Left ventricle myocardium inferior (tissue), 1 donor: ENCODE results near the gene DYDC2. TPM values are rescaled to one million over a fixed set of nuclear protein-coding genes. Genes with fewer than 3 reads are reported as not detected.

Experiments
- DNase-seq: peaks from one replicate; pipeline ENCODE4 v3.0.0-alpha.2; 2020
- H3K27ac ChIP-seq: fragments of 200-600 bp; replicated peaks from 2 replicates; pipeline ENCODE4 v1.8.0; 2021
- H3K27me3 ChIP-seq: fragments of 200-600 bp; 2 replicates; pipeline ENCODE4 v1.8.0; 2021; ENCODE audit warnings: low read depth
- H3K36me3 ChIP-seq: fragments of 200-600 bp; 2 replicates; pipeline ENCODE4 v1.8.0; 2021
- H3K4me1 ChIP-seq: fragments of 200-600 bp; 2 replicates; pipeline ENCODE4 v1.8.0; 2021
- H3K4me3 ChIP-seq: fragments of 200-600 bp; 2 replicates; pipeline ENCODE4 v1.8.0; 2021; ENCODE audit warnings: mild to moderate bottlenecking, moderate library complexity
- H3K9me3 ChIP-seq: fragments of 200-600 bp; replicated peaks from 2 replicates; pipeline ENCODE4 v1.8.0; 2021
- CTCF ChIP-seq: fragments of 200-600 bp; IDR thresholded peaks from 2 replicates; pipeline ENCODE4 v1.8.0; 2021; ENCODE audit warnings: antibody characterized with exemption, mild to moderate bottlenecking, borderline replicate concordance
- intact Hi-C: fragments of 100-400 bp; cut with micrococcal nuclease; formaldehyde crosslinking; loops from one replicate; pipeline ENCODE4 v1.11.0; 2022
- total RNA-seq: library from RNA; stranded (reverse); fragmentation: NEBNext Ultra II Directional; extraction: Animal tissue kit (Norgen Biotek cat#: 25700); gene quantifications from one replicate; pipeline ENCODE4 v1.2.1, GENCODE V29; 2021
- donor health status: DM: no; HTN: yes; CAD: no; lungs with severe emphysema.

DYDC2 gene
- total RNA-seq, 1 donor from 2014 or later = not detected

GRCh38 chr10:80408242-80409101 lies 51.9 kb downstream of the DYDC2 start, which contains the start of gene PRXL2A:
PRXL2A (plus strand) TSS chr10:80408551; CDS start chr10:80420468, 11,917 bp downstream.
- Histone ChIP-seq H3K27ac (peak within 1 kb of the TSS; percentile 96), H3K4me1 (peaks cover 65% of the 10 kb centered on the region), H3K9me3 (no peaks in the 10 kb centered on the region), H3K4me3 (peak within 1 kb of the TSS; percentile 95), H3K36me3 (no peaks in the 10 kb centered on the region), H3K27me3 (no peaks in the 10 kb centered on the region)
- DNase-seq = peak; percentile 92
- TF ChIP-seq CTCF = peak; percentile 17
- intact Hi-C loops = no loop called here

DNA sequence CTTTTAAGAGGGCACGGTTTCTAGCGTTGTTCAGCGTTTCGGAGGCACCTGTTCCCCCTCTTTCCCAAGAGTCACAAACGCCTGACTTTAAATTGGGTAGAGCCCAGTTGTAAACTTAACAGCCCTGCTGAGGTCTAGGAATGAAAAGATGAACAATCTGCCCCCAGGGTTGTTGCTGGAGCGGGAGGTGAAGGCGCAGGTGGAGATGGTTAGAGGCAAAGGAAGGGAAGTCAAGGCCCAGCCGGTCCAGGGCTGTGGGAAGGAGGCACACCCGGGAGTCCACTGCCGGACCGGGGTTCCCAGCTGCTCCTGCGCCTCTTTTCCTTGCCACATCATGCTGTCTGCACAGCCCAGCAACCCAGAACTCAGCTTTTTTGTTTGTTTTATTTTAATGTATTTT lies 52.5 kb downstream of the DYDC2 start:
- intact Hi-C loops = no loop called here
- no peak for TF ChIP-seq CTCF

DNA sequence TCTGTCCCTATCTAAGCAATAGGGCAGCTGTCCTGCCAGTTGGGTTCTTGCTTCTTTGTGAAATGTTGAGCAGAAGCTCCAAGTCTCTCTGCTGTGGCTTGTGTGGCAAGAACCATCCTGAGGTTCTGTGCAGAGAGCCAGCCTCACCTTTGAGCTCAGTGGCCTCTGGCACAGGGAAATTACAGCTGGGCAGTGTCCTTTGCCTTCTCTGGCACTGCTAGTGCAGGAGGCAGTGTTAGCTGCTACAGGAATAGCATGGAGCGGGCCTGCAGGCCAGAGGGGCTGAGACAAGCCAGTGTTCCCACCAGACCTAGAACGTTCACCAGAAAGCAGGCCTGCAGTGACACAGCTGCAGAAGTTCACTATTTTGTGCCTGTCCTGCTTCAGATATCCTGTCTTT lies 53.5 kb downstream of the DYDC2 start:
- H3K9me3 ChIP-seq = no peaks in the 10 kb centered on the region
- H3K4me1 ChIP-seq = peaks cover 81% of the 10 kb centered on the region
- no peak for DNase-seq
- peak overlapping the region; percentile 96 for H3K27ac ChIP-seq
- no peaks in the 10 kb centered on the region for H3K36me3 ChIP-seq
- peak overlapping the region; percentile 95 for H3K4me3 ChIP-seq
- intact Hi-C loops = no loop called here
- no peaks in the 10 kb centered on the region for H3K27me3 ChIP-seq
- no peak for TF ChIP-seq CTCF

More for the DNA sequence above, 52.5 kb downstream of the DYDC2 start:
- Histone ChIP-seq H3K4me3 (peak overlapping the region; percentile 95), H3K27ac (peak overlapping the region; percentile 96), H3K4me1 (peaks cover 71% of the 10 kb centered on the region), H3K27me3 (no peaks in the 10 kb centered on the region), H3K9me3 (no peaks in the 10 kb centered on the region), H3K36me3 (no peaks in the 10 kb centered on the region)
- DNase-seq = no peak

DNA sequence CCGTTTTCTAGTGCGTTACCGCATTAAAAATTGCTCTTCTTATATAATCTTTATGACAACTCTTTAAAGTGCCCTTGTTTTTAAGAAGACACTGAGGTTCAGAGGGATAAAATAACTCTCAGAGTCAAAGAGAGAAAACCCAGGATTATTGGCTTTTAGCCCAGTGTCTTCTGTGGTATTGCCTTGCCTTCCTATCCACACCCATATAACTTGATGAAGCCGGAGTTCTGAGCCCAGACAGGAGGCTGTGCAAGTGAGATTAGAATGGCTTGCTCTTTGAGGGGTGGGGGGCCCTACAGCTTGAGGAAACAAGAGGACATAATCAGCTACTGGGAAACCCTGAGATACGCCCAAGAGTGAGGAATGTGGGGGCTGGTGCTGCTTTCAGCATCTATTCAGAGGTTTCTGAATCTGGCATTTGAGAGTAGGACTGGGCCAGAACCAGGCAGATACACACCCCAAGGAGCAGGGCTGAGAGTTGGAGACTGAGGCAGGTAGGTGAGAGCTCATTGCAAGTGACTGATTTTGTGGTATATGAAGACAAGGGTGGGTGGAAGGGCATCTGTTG lies 54.1 kb downstream of the DYDC2 start:
- Histone ChIP-seq H3K27ac (peak overlapping the region; percentile 96), H3K4me1 (peaks cover 87% of the 10 kb centered on the region), H3K36me3 (no peaks in the 10 kb centered on the region), H3K4me3 (peak overlapping the region; percentile 95), H3K9me3 (no peaks in the 10 kb centered on the region), H3K27me3 (no peaks in the 10 kb centered on the region)
- intact Hi-C loops = no loop called here
- TF ChIP-seq CTCF = no peak
- DNase-seq = no peak

GRCh38 chr10:80411267-80411668 lies 54.7 kb downstream of the DYDC2 start:
- H3K9me3 ChIP-seq = no peaks in the 10 kb centered on the region
- DNase-seq = peak; percentile 48
- H3K4me1 ChIP-seq = peaks cover 87% of the 10 kb centered on the region
- no peak for TF ChIP-seq CTCF
- no peak overlapping the region for H3K4me3 ChIP-seq
- H3K36me3 ChIP-seq = no peaks in the 10 kb centered on the region
- peak overlapping the region; percentile 96 for H3K27ac ChIP-seq
- intact Hi-C loops = no loop called here
- H3K27me3 ChIP-seq = no peaks in the 10 kb centered on the region
